Lower leg skin (tissue), 4 donors: Measurements from ENCODE around the gene PKD1. TPM values are rescaled to one million over a fixed set of nuclear protein-coding genes. Genes with fewer than 3 reads are reported as not detected.

ENCODE experiments used
- DNase-seq, 2 donors: peaks; one replicate each; pipeline ENCODE4 v3.0.0-alpha.2; 2019; ENCODE audit warnings: low spot score in 2 of 2
- H3K4me3 ChIP-seq: fragments of 200-600 bp; sonication (generic); 2 replicates; pipeline ENCODE4 v1.5.1; 2017; ENCODE audit warnings: mild to moderate bottlenecking, low read depth; ENCODE audit not compliant: poor library complexity, severe bottlenecking
- POLR2A ChIP-seq, 2 donors: fragments of 450-650 bp; IDR thresholded peaks; one replicate each; pipeline ENCODE4 v1.6.1; 2016 to 2017; ENCODE audit warnings: antibody characterized with exemption in 2 of 2, mild to moderate bottlenecking in 1 of 2, moderate library complexity in 1 of 2
- WGBS, 2 donors: methylation state at CpG; one replicate each; pipeline ENCODE4 v1.1.5; 2018; 5-methylcytosine and 5-hydroxymethylcytosine counted together
- intact Hi-C: fragments of 100-400 bp; cut with DNase I; formaldehyde crosslinking; loops from one replicate; pipeline ENCODE4 v1.15.0; 2023; ENCODE audit warnings: low total_unique reads
- total RNA-seq, 4 donors: library from RNA; depleted of rRNA; stranded (reverse); fragments of >200 nt; gene quantifications; one replicate each; pipeline ENCODE4 v1.1.0, GENCODE V29; 2016
- TF ChIP-seq, protein P1 (sequence below), 3 donors: fragments of 450-650 bp; IDR thresholded peaks; one replicate each; pipeline ENCODE4 v1.5.1; 2016; ENCODE audit warnings: antibody characterized with exemption in 3 of 3, mild to moderate bottlenecking in 3 of 3, moderate library complexity in 2 of 3

Gene PKD1
- total RNA-seq, 4 donors from 2014 or later = 125 to 266 (median 192) TPM

DNA sequence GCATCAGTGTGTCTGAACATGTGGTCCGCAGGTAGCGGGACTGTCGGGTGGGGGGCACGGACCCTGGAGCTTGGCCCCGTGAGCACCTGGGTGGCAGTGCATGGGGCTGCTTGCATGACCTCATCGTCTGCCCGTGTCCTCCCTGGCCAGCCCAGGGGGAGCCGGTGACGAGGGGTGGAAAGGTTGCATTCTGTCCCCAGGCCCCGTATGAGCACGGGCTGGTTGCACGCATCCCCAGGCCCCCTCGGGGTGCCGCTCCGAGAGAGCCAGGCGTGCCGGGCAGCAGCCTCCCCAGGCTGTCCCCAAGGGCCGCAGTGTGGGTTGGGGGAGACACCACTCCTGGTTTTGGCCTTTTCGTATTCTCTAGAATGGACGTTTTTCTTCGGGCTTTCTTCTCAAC is 58.0 kb downstream of the PKD1 start:
- DNase-seq = no peak
- 93 to 95% methylated on average over 14 to 21 of the region's 21 CpGs for WGBS, 2 donors
- intact Hi-C loops = no loop called here
- TF ChIP-seq POLR2A (IDR thresholded peaks at IDR 0.05) = no peak
- no peak overlapping the region for H3K4me3 ChIP-seq

DNA sequence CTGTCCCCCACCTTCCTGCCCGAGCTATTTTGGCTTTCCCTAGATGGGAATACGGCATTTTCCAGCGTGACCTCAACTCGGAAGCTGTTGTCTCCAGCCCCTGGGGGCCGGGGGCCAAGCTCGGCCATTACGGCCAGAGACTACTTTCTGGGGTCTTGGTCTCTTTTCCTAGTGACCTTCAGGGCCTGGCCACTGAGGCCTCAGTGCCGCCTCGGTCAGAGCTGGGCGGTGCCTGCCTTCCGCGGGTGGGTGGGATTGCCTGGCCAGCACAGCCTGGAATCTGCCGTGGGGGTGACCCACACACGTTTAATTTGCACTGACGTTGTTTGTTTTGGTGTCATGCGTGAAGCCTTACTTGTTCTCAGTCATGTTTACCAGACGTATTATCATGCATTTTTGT is 58.7 kb downstream of the PKD1 start:
- 93 to 95% methylated on average over 17 of the region's 17 CpGs for WGBS, 2 donors
- no peak for DNase-seq
- intact Hi-C loops = no loop called here
- no peak for TF ChIP-seq POLR2A (IDR thresholded peaks at IDR 0.05)
- TF ChIP-seq, protein P1, sequence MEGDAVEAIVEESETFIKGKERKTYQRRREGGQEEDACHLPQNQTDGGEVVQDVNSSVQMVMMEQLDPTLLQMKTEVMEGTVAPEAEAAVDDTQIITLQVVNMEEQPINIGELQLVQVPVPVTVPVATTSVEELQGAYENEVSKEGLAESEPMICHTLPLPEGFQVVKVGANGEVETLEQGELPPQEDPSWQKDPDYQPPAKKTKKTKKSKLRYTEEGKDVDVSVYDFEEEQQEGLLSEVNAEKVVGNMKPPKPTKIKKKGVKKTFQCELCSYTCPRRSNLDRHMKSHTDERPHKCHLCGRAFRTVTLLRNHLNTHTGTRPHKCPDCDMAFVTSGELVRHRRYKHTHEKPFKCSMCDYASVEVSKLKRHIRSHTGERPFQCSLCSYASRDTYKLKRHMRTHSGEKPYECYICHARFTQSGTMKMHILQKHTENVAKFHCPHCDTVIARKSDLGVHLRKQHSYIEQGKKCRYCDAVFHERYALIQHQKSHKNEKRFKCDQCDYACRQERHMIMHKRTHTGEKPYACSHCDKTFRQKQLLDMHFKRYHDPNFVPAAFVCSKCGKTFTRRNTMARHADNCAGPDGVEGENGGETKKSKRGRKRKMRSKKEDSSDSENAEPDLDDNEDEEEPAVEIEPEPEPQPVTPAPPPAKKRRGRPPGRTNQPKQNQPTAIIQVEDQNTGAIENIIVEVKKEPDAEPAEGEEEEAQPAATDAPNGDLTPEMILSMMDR (IDR thresholded peaks at IDR 0.05) = no peak
- no peak overlapping the region for H3K4me3 ChIP-seq

DNA sequence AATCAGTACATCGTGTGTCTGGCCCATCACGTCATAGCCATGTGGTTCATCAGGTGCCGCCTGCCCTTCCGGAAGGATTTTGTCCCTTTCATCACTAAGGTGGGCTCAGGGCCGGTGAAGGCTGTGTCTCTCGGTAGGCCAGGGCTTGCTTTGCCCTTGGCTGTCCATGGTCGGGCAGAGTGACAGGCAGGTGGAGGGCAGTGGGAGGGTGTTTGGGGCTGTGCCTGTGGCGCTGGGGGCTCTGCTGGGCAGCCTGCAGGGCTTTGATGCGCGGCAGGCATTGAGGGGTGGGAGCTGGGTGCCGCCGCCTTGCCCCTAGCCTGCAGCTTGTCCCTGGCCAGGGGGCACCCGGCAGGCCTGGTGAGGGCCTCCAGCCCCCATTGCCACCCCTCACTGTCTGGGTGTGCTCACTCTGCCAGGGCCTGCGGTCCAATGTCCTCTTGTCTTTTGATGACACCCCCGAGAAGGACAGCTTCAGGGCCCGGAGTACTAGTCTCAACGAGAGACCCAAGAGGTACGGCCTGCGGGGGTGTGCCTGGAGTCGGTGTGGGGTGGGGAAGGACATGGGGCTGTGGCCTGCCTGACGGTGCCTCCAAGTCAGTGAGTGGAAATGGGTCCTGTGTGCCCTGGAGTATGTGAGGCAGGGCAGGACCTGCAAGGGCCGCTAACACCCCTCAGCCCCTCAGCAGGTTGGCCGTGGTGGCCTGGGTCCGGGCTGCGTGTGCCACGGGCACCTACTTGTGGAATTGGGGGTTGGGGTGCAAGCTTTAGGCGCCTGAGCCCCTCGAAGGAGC is 59.4 kb downstream of the PKD1 start:
- 93 to 94% methylated on average over 24 to 28 of the region's 28 CpGs for WGBS, 2 donors
- no peak for DNase-seq
- TF ChIP-seq, protein P1 (IDR thresholded peaks at IDR 0.05) = no peak
- no peak for TF ChIP-seq POLR2A (IDR thresholded peaks at IDR 0.05)
- intact Hi-C loops = no loop called here
- H3K4me3 ChIP-seq = no peak overlapping the region

DNA sequence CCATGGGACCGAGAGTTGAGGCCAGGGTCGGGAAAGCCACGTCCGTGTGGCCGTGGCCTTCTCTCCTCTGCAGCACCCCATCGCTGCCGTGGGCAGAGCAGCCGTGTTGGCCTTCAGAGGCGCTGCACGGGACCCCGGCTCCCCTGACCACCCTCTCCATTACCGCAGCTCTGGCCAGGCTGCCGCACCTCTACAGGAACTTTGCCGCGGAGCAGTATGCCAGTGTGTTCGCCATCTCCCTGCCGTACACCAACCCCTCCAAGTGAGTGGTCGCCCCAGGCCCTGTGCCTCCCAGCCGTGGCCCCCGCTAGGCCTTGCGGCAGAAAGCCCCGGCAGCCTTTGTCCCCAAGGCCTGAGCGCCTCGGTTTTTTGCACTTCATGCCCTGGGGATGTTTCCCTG is 60.1 kb downstream of the PKD1 start:
- TF ChIP-seq, protein P1 (IDR thresholded peaks at IDR 0.05) = no peak
- TF ChIP-seq POLR2A (IDR thresholded peaks at IDR 0.05) = no peak
- intact Hi-C loops = no loop called here
- H3K4me3 ChIP-seq = no peak overlapping the region
- 93 to 96% methylated on average over 24 of the region's 24 CpGs for WGBS, 2 donors
- no peak for DNase-seq

DNA sequence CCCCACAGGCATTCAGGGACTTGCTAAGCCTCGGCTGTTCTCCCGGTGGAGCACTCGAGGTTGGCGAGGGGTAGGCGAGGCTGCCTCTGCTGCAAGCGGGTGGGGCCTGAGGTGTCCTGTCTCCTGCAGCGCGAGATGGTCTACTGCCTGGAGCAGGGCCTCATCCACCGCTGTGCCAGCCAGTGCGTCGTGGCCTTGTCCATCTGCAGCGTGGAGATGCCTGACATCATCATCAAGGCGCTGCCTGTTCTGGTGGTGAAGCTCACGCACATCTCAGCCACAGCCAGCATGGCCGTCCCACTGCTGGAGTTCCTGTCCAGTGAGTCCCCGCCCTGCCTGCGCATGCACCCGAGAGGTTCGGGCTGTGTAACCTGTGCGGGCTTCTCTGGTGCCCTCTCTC is 61.6 kb downstream of the PKD1 start:
- H3K4me3 ChIP-seq = no peak overlapping the region
- intact Hi-C loops = no loop called here
- 88 to 90% methylated on average over 8 to 20 of the region's 20 CpGs for WGBS, 2 donors
- TF ChIP-seq POLR2A (IDR thresholded peaks at IDR 0.05) = no peak
- TF ChIP-seq, protein P1 (IDR thresholded peaks at IDR 0.05) = no peak
- DNase-seq = no peak

DNA sequence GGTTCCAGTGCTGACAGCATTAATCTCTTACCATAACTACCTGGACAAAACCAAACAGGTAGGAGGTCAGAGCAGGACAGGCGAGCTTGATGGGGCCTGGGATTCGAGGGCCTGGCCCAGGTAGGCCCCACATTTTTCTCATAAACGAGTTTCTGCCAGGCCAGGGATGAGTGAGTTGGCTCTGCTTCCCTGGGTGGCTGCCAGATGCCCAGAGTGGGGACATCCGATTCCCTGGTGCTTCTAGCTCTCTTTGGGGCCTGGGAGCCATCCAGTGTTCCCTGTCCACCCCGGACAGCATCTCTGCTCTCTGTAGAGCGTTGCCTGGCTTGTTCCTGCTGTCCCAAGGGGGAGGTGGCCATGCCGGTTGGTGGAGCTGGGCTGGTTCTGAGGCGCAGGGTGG is 62.8 kb downstream of the PKD1 start:
- H3K4me3 ChIP-seq = no peak overlapping the region
- intact Hi-C loops = no loop called here
- no peak for DNase-seq
- 79 to 85% methylated on average over 7 to 8 of the region's 8 CpGs for WGBS, 2 donors
- TF ChIP-seq, protein P1 (IDR thresholded peaks at IDR 0.05) = no peak
- no peak for TF ChIP-seq POLR2A (IDR thresholded peaks at IDR 0.05)
